SIG-M5 (cell line): ENCODE data around the gene IPO11.
"Not testable (repeated sequence)": the region's sequence is repeated elsewhere in the genome, so short reads cannot be mapped to it uniquely, and the experiment has no call there.

Experiments used
- DNase-seq: peaks from one replicate; lab custom pipeline; 2025; lab: John Stamatoyannopoulos, UW

The IPO11 gene

GRCh38 chr5:62600560-62601252 lies 188.1 kb downstream of the IPO11 start:
- DNase-seq: no peak

- DNase-seq: no peak
Observed at GRCh38 chr5:62603934-62604333, 191.4 kb downstream of the IPO11 start.

- DNase-seq: no peak
Observed at GRCh38 chr5:62605638-62606037, 193.1 kb downstream of the IPO11 start.

GRCh38 chr5:62606878-62607277 lies 194.3 kb downstream of the IPO11 start:
- DNase-seq: no peak

GRCh38 chr5:62607615-62608014 lies 195.1 kb downstream of the IPO11 start:
- DNase-seq: no peak

GRCh38 chr5:62608529-62609511 lies 196.3 kb downstream of the IPO11 start:
- DNase-seq: no peak

GRCh38 chr5:62614355-62614754 lies 201.8 kb downstream of the IPO11 start:
- no peak for DNase-seq

- no peak for DNase-seq
Observed at GRCh38 chr5:62616615-62617277, 204.2 kb downstream of the IPO11 start.

- no peak for DNase-seq
Observed at GRCh38 chr5:62617943-62618342, 205.4 kb downstream of the IPO11 start.

- no peak for DNase-seq
Observed at GRCh38 chr5:62620761-62621160, 208.2 kb downstream of the IPO11 start.

- no peak for DNase-seq
Observed at GRCh38 chr5:62621280-62621679, 208.7 kb downstream of the IPO11 start.

- DNase-seq: no peak
Observed at GRCh38 chr5:62623271-62623670, 210.7 kb downstream of the IPO11 start.

GRCh38 chr5:62624436-62624835 lies 211.9 kb downstream of the IPO11 start:
- not testable (repeated sequence) for DNase-seq

- no peak for DNase-seq
Observed at GRCh38 chr5:62626534-62626933, 214.0 kb downstream of the IPO11 start.

- DNase-seq: no peak
Observed at GRCh38 chr5:62627121-62627520, 214.6 kb downstream of the IPO11 start.

GRCh38 chr5:62627901-62628300 lies 215.3 kb downstream of the IPO11 start:
- DNase-seq: no peak

GRCh38 chr5:62631909-62632580 lies 219.5 kb downstream of the IPO11 start:
- no peak for DNase-seq

- DNase-seq: no peak
Observed at GRCh38 chr5:62633243-62633642, 220.7 kb downstream of the IPO11 start.

GRCh38 chr5:62640446-62640845 lies 227.9 kb downstream of the IPO11 start:
- no peak for DNase-seq

- DNase-seq: no peak
Observed at GRCh38 chr5:62642468-62642867, 229.9 kb downstream of the IPO11 start.

- no peak for DNase-seq
Observed at GRCh38 chr5:62643556-62644451, 231.2 kb downstream of the IPO11 start.
